ENCODE data around the gene ANKZF1.

ANKZF1 gene

GRCh38 chr2:219213486-219214071 lies 16.0 kb upstream of the ANKZF1 start:
- in situ Hi-C loops (cut with MboI; ENCODE audit: low pct_unique_long_range_greater_than_20kb, low sequenced_read_pairs, unreplicated experiment): no loop called here
- no peak for TF ChIP-seq CTCF (IDR thresholded peaks at IDR 0.05; ENCODE audit: extremely low read depth, insufficient read depth, missing control alignments)
- DNase-seq (ENCODE audit: low spot score): no peak

- in situ Hi-C loops (cut with MboI; ENCODE audit: low pct_unique_long_range_greater_than_20kb, low sequenced_read_pairs, unreplicated experiment): no loop called here
- DNase-seq (ENCODE audit: low spot score): no peak
- no peak for TF ChIP-seq CTCF (IDR thresholded peaks at IDR 0.05; ENCODE audit: extremely low read depth, insufficient read depth, missing control alignments)
Measured at GRCh38 chr2:219214141-219214540, 15.5 kb upstream of the ANKZF1 start.

GRCh38 chr2:219214786-219215185 lies 14.8 kb upstream of the ANKZF1 start:
- no peak for DNase-seq (ENCODE audit: low spot score)
- no peak for TF ChIP-seq CTCF (IDR thresholded peaks at IDR 0.05; ENCODE audit: extremely low read depth, insufficient read depth, missing control alignments)
- in situ Hi-C loops (cut with MboI; ENCODE audit: low pct_unique_long_range_greater_than_20kb, low sequenced_read_pairs, unreplicated experiment): no loop called here

GRCh38 chr2:219215871-219216534 lies 13.6 kb upstream of the ANKZF1 start:
- in situ Hi-C loops (cut with MboI; ENCODE audit: low pct_unique_long_range_greater_than_20kb, low sequenced_read_pairs, unreplicated experiment): no loop called here
- no peak for TF ChIP-seq CTCF (IDR thresholded peaks at IDR 0.05; ENCODE audit: extremely low read depth, insufficient read depth, missing control alignments)
- no peak for DNase-seq (ENCODE audit: low spot score)

GRCh38 chr2:219216535-219216915 lies 13.1 kb upstream of the ANKZF1 start:
- in situ Hi-C loops (cut with MboI; ENCODE audit: low pct_unique_long_range_greater_than_20kb, low sequenced_read_pairs, unreplicated experiment): no loop called here
- TF ChIP-seq CTCF (IDR thresholded peaks at IDR 0.05; ENCODE audit: extremely low read depth, insufficient read depth, missing control alignments): no peak
- no peak for DNase-seq (ENCODE audit: low spot score)

- DNase-seq (ENCODE audit: low spot score): peak; percentile 58
- in situ Hi-C loops (cut with MboI; ENCODE audit: low pct_unique_long_range_greater_than_20kb, low sequenced_read_pairs, unreplicated experiment): no loop called here
- no peak for TF ChIP-seq CTCF (IDR thresholded peaks at IDR 0.05; ENCODE audit: extremely low read depth, insufficient read depth, missing control alignments)
Measured at GRCh38 chr2:219218217-219218731, 11.3 kb upstream of the ANKZF1 start.

Data from GM13977 (cell line).